ENCODE measurements around the gene KRTAP1-3.

The KRTAP1-3 gene

GRCh38 chr17:41020336-41020735 is 14.3 kb downstream of the KRTAP1-3 start:
- no peak for DNase-seq (ENCODE audit: extremely low read depth, low read depth)
- H3K4me3 ChIP-seq (replicated peaks; ENCODE audit: low read depth, low read length), result no peak overlapping the region
- TF ChIP-seq, protein P1, sequence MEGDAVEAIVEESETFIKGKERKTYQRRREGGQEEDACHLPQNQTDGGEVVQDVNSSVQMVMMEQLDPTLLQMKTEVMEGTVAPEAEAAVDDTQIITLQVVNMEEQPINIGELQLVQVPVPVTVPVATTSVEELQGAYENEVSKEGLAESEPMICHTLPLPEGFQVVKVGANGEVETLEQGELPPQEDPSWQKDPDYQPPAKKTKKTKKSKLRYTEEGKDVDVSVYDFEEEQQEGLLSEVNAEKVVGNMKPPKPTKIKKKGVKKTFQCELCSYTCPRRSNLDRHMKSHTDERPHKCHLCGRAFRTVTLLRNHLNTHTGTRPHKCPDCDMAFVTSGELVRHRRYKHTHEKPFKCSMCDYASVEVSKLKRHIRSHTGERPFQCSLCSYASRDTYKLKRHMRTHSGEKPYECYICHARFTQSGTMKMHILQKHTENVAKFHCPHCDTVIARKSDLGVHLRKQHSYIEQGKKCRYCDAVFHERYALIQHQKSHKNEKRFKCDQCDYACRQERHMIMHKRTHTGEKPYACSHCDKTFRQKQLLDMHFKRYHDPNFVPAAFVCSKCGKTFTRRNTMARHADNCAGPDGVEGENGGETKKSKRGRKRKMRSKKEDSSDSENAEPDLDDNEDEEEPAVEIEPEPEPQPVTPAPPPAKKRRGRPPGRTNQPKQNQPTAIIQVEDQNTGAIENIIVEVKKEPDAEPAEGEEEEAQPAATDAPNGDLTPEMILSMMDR (IDR thresholded peaks at IDR 0.05; ENCODE audit: low read depth, low read length, missing control alignments), result no peak

GRCh38 chr17:41019415-41019814 is 15.3 kb downstream of the KRTAP1-3 start:
- no peak for DNase-seq (ENCODE audit: extremely low read depth, low read depth)
- no peak overlapping the region for H3K4me3 ChIP-seq (replicated peaks; ENCODE audit: low read depth, low read length)
- TF ChIP-seq, protein P1 (IDR thresholded peaks at IDR 0.05; ENCODE audit: low read depth, low read length, missing control alignments), result no peak

- H3K4me3 ChIP-seq (replicated peaks; ENCODE audit: low read depth, low read length), result no peak overlapping the region
- TF ChIP-seq, protein P1 (IDR thresholded peaks at IDR 0.05; ENCODE audit: low read depth, low read length, missing control alignments), result no peak
- no peak for DNase-seq (ENCODE audit: extremely low read depth, low read depth)
These were observed 16.1 kb downstream of the KRTAP1-3 start for GRCh38 chr17:41018541-41018940.

- DNase-seq (ENCODE audit: extremely low read depth, low read depth), result no peak
- no peak overlapping the region for H3K4me3 ChIP-seq (replicated peaks; ENCODE audit: low read depth, low read length)
- TF ChIP-seq, protein P1 (IDR thresholded peaks at IDR 0.05; ENCODE audit: low read depth, low read length, missing control alignments), result no peak
These were observed 18.0 kb downstream of the KRTAP1-3 start for GRCh38 chr17:41016578-41017215.

DNA sequence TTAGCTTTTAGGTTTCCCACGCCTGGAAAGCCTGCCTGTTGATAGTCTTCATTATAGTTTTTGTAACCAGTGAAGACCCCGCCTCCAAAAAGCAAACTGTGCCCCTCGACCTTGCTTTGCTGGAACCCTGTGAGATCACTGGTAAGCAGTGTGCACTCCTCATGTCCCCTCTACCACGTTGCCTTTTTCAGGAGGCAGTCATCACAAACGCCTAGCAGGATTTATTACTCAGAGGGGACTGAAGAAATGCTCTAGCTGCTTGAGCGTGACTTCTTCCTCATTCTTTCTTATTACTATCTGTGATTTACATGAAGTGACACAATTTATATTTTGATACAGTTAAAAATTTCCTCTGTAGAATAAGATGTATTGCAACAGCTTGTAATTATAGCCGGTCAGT is 19.2 kb downstream of the KRTAP1-3 start:
- DNase-seq (ENCODE audit: extremely low read depth, low read depth), result no peak
- H3K4me3 ChIP-seq (replicated peaks; ENCODE audit: low read depth, low read length), result no peak overlapping the region
- TF ChIP-seq, protein P1 (IDR thresholded peaks at IDR 0.05; ENCODE audit: low read depth, low read length, missing control alignments), result no peak

DNA sequence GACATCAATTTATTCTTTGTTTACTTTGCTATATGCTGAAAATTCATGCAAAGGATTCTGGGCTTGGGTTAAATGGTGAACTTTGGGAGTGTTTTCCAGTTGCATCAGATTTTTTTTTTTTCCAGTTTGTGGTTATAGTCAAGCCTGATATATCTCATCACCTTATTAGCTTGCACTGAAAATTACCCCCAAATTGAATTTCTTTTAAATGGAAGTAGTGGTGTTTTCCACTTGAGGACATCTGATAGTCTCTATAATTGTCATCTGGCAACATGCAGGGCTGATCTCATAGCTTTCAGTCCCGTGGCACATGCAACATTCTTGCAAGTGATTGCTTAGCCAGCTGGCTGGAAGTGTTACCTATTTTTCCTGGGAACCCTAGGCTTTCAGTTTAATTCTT is 21.1 kb downstream of the KRTAP1-3 start:
- DNase-seq (ENCODE audit: extremely low read depth, low read depth), result peak; percentile 80
- TF ChIP-seq, protein P1 (IDR thresholded peaks at IDR 0.05; ENCODE audit: low read depth, low read length, missing control alignments), result no peak
- no peak overlapping the region for H3K4me3 ChIP-seq (replicated peaks; ENCODE audit: low read depth, low read length)

GRCh38 chr17:41013181-41013580 is 21.5 kb downstream of the KRTAP1-3 start:
- DNase-seq (ENCODE audit: extremely low read depth, low read depth), result peak; percentile 92
- TF ChIP-seq, protein P1 (IDR thresholded peaks at IDR 0.05; ENCODE audit: low read depth, low read length, missing control alignments), result no peak
- no peak overlapping the region for H3K4me3 ChIP-seq (replicated peaks; ENCODE audit: low read depth, low read length)
